Thyroid gland (tissue), 4 donors: Measurements from ENCODE around the gene UBE2D3.

ENCODE experiments used
- CTCF ChIP-seq, 6 experiments: fragments of 200-600 bp in 3 of 6; fragments of 450-650 bp in 3 of 6; sonication (generic) in 3 of 6; IDR thresholded peaks; one replicate each; pipeline ENCODE4 v1.5.1; 2016 to 2019; ENCODE audit warnings: antibody characterized with exemption in 6 of 6, mild to moderate bottlenecking in 2 of 6, inconsistent platforms in 1 of 6, moderate library complexity in 1 of 6
- POLR2A ChIP-seq, 2 donors: fragments of 450-650 bp; IDR thresholded peaks; one replicate each; pipeline ENCODE4 v1.6.1; 2017; ENCODE audit warnings: antibody characterized with exemption in 2 of 2, mild to moderate bottlenecking in 2 of 2, moderate library complexity in 1 of 2

- TF ChIP-seq POLR2A (IDR thresholded peaks at IDR 0.05), result no peak
- no peak for TF ChIP-seq CTCF (IDR thresholded peaks at IDR 0.05)
These were observed 53.1 kb downstream of the UBE2D3 start for GRCh38 chr4:102774254-102774653.
